ENCODE measurements around the gene FIBP. TPM values are rescaled to one million over a fixed set of nuclear protein-coding genes. Genes with fewer than 3 reads are reported as not detected.
A peak's percentile ranks its signal among the peaks of the same experiment; 100 is the strongest.

FIBP gene
- total RNA-seq, 1 donor from 2014 or later = 42.2 TPM

DNA sequence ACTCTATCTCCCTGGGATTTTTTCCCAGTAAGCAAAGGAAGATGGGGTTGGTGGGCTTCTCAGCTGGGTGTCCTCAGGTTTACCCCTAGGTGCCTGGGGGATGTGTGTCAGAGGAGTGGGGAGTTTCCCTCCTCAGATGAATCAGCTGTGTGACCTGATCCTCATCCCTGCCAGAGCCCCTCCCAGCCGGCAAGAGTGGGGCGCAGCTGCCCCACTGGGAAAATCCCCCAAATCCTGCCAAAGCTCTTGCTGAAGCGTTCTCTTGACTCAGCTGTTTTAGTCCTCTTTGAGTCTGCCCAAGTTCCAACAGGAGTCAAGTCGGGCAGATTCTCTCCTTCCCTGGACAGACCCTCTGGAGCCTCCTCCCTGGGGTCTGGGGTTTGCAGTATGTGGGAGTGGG lies 24.6 kb upstream of the FIBP start:
- DNase-seq = no peak
- intact Hi-C loops (cut with micrococcal nuclease) = no loop called here
- TF ChIP-seq, protein P1, sequence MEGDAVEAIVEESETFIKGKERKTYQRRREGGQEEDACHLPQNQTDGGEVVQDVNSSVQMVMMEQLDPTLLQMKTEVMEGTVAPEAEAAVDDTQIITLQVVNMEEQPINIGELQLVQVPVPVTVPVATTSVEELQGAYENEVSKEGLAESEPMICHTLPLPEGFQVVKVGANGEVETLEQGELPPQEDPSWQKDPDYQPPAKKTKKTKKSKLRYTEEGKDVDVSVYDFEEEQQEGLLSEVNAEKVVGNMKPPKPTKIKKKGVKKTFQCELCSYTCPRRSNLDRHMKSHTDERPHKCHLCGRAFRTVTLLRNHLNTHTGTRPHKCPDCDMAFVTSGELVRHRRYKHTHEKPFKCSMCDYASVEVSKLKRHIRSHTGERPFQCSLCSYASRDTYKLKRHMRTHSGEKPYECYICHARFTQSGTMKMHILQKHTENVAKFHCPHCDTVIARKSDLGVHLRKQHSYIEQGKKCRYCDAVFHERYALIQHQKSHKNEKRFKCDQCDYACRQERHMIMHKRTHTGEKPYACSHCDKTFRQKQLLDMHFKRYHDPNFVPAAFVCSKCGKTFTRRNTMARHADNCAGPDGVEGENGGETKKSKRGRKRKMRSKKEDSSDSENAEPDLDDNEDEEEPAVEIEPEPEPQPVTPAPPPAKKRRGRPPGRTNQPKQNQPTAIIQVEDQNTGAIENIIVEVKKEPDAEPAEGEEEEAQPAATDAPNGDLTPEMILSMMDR (IDR thresholded peaks at IDR 0.05; ENCODE audit: borderline replicate concordance) = no peak
- H3K27me3 ChIP-seq (ENCODE audit: low read depth) = peaks cover 15% of the 10 kb centered on the region
- no peak overlapping the region for H3K27ac ChIP-seq (replicated peaks)
- H3K9me3 ChIP-seq (replicated peaks) = no peaks in the 10 kb centered on the region
- peaks cover 48% of the 10 kb centered on the region for H3K4me1 ChIP-seq
- no peak overlapping the region for H3K4me3 ChIP-seq
- H3K36me3 ChIP-seq = peaks cover 8% of the 10 kb centered on the region

DNA sequence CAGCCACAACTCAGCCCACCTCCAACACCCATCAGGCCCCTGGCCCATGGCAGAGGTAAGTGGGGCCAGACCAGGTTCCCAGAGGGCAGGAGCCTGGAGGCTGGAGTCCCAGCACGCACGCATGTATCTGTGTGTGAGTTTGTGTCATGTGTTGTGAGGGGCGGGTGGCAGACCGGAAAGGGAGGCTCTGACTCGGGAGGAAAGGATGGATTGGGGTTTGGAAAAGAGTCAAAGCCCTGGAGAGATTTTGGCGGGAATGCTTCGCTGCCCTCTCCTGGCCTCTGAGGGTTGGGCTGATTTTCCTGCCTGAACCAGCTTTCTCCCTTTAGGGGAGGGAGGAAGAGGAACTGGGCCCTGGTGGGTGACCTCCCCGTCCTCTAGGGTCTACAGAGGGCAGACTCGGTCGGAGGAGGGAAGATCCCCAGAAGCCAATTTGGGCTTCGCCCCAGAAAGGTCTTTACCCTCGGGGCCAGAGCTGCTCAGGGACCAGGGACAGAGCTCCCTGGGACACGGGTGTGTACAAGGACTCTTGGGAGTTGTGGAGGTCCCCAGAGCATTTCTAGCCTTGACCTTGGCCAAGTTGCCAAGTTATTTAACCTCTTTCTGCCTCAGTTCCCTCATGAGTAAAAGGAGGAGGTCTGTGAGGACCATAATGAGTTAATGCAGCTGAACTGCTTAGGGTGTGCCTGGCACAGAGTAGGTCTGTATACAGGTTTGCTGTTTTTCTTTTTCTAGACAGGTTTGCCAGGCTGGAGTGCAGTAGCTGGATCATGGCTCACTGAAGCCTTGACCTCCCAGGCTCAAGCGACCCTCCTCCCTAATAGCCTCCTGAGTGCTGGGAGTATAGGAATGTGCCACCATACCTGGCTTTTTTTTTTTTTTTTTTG lies 23.7 kb upstream of the FIBP start:
- TF ChIP-seq, protein P1 (IDR thresholded peaks at IDR 0.05; ENCODE audit: borderline replicate concordance) = peak; percentile 46
- no peak overlapping the region for H3K4me3 ChIP-seq
- DNase-seq = peak; percentile 48
- H3K4me1 ChIP-seq = peaks cover 39% of the 10 kb centered on the region
- intact Hi-C loops (cut with micrococcal nuclease) = no loop called here
- H3K9me3 ChIP-seq (replicated peaks) = no peaks in the 10 kb centered on the region
- H3K27ac ChIP-seq (replicated peaks) = peak overlapping the region; percentile 47
- peaks cover 21% of the 10 kb centered on the region for H3K27me3 ChIP-seq (ENCODE audit: low read depth)
- no peaks in the 10 kb centered on the region for H3K36me3 ChIP-seq

DNA sequence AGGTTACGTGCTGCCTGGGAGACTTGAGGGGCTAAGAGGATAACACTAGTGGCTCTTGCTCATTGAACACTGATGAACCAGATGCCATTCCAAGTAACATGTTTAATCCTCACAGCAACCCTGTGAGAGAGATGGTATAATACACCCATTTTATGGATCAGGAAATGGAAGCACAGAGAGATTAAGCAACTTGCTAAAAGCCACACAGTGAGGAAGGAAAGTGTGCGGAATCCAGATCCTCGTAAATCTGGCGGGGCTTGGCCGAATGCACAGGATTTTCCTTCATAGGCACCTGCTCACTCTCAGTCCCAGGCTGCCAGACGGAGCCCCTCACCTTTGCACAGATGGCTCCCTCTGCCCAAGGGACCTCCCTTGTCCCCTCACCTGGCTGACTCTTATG lies 19.6 kb upstream of the FIBP start:
- Histone ChIP-seq H3K36me3 (no peaks in the 10 kb centered on the region), H3K27me3 (ENCODE audit: low read depth) (peaks cover 21% of the 10 kb centered on the region), H3K9me3 (replicated peaks) (no peaks in the 10 kb centered on the region), H3K27ac (replicated peaks) (no peak overlapping the region), H3K4me1 (peaks cover 15% of the 10 kb centered on the region), H3K4me3 (no peak overlapping the region)
- TF ChIP-seq, protein P1 (IDR thresholded peaks at IDR 0.05; ENCODE audit: borderline replicate concordance) = no peak
- intact Hi-C loops (cut with micrococcal nuclease) = no loop called here
- no peak for DNase-seq

DNA sequence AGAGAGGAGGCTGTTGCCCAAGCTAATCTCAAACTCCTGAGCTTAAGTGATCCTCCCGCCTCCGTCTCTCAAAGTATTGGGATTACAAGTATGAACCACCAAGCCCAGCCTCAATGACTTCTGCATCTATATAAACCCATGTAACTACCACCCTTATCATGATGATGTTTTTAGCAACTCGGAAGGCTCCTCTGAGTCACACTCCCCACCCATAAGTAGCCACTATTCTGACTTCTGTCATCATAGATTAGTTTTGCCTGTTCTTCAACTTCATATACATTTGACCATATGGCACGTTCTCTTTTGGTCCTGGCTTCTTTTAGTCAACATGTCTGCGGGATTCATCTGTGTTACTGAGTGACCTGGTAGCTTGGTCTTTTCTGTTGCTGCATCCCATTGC lies 18.3 kb upstream of the FIBP start:
- H3K36me3 ChIP-seq = no peaks in the 10 kb centered on the region
- H3K4me1 ChIP-seq = peaks cover 6% of the 10 kb centered on the region
- intact Hi-C loops (cut with micrococcal nuclease) = no loop called here
- DNase-seq = no peak
- H3K27ac ChIP-seq (replicated peaks) = no peak overlapping the region
- no peaks in the 10 kb centered on the region for H3K9me3 ChIP-seq (replicated peaks)
- H3K4me3 ChIP-seq = no peak overlapping the region
- peaks cover 21% of the 10 kb centered on the region for H3K27me3 ChIP-seq (ENCODE audit: low read depth)
- TF ChIP-seq, protein P1 (IDR thresholded peaks at IDR 0.05; ENCODE audit: borderline replicate concordance) = no peak

DNA sequence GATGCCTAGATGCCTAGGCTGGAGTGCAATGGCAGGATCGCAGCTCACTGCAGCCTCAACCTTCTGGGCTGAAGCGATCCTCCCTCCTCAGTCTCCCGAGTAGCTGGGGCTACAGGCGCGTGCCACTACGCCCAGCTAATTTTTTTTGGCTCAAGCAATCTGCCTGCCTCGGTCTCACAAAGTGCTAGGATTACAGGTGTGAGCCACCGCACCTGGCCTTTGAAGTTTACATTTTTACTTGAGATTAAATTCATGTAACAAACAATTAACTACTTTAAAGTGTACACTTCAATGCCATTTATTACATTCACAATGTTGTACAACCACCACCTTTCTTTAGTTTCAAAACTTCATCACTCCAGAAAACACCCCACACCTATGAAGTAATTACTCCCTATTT lies 15.4 kb upstream of the FIBP start:
- peaks cover 22% of the 10 kb centered on the region for H3K4me1 ChIP-seq
- H3K36me3 ChIP-seq = no peaks in the 10 kb centered on the region
- no peak for DNase-seq
- intact Hi-C loops (cut with micrococcal nuclease) = no loop called here
- H3K4me3 ChIP-seq = no peak overlapping the region
- TF ChIP-seq, protein P1 (IDR thresholded peaks at IDR 0.05; ENCODE audit: borderline replicate concordance) = no peak
- H3K27me3 ChIP-seq (ENCODE audit: low read depth) = peaks cover 28% of the 10 kb centered on the region
- H3K9me3 ChIP-seq (replicated peaks) = no peaks in the 10 kb centered on the region
- no peak overlapping the region for H3K27ac ChIP-seq (replicated peaks)

Data from left ventricle myocardium inferior (tissue), 1 donor.